ENCODE results near the gene MED9.

MED9 gene

DNA sequence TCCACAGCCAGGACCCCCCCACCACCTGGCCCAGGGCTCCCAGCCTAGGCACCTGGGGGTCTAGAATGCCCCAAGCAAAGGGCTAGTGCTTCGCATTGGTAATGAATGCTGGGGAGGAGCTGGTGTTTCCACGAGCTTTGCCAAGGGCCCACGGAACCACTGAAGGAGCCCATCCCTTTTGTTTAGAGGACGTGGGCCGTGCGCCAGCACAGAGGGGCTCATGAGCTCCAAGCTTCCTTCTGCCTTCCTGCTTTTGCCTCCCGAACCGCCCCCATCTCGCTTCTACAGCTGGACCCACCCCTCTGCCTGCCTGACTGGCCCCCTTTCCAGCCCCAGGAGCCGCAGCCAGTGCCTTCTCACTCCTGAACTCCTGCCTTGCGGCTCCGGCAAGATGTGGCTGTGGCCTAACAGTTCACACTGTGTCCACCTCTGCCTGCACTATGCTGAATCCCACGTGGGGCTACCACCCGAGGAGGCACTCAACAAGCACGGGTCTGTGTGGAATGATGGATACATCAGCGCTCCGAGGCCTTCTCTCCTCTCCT is 51.2 kb downstream of the MED9 start:
- TF ChIP-seq EZH2 (IDR thresholded peaks at IDR 0.05; ENCODE audit: borderline replicate concordance, low read length): no peak
- TF ChIP-seq, protein P1, sequence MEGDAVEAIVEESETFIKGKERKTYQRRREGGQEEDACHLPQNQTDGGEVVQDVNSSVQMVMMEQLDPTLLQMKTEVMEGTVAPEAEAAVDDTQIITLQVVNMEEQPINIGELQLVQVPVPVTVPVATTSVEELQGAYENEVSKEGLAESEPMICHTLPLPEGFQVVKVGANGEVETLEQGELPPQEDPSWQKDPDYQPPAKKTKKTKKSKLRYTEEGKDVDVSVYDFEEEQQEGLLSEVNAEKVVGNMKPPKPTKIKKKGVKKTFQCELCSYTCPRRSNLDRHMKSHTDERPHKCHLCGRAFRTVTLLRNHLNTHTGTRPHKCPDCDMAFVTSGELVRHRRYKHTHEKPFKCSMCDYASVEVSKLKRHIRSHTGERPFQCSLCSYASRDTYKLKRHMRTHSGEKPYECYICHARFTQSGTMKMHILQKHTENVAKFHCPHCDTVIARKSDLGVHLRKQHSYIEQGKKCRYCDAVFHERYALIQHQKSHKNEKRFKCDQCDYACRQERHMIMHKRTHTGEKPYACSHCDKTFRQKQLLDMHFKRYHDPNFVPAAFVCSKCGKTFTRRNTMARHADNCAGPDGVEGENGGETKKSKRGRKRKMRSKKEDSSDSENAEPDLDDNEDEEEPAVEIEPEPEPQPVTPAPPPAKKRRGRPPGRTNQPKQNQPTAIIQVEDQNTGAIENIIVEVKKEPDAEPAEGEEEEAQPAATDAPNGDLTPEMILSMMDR (IDR thresholded peaks at IDR 0.05; ENCODE audit: low read length): no peak
- no peak overlapping the region for H3K9ac ChIP-seq (ENCODE audit: low read length)
- no peak overlapping the region for H2AFZ ChIP-seq (ENCODE audit: low read length)
- H3K4me3 ChIP-seq (ENCODE audit: low read depth, low read length, poor library complexity, severe bottlenecking): no peak overlapping the region
- no peaks in the 10 kb centered on the region for H3F3A ChIP-seq (ENCODE audit: insufficient read depth, low read length)
- no peaks in the 10 kb centered on the region for H3K9me3 ChIP-seq (ENCODE audit: low read length)
- H3K27me3 ChIP-seq (ENCODE audit: insufficient read depth, low read length): peaks cover 1% of the 10 kb centered on the region; the same call in 1 of the 2 replicates
- H3K79me2 ChIP-seq (ENCODE audit: insufficient read depth, low read length): no peaks in the 10 kb centered on the region
- H3K4me1 ChIP-seq (ENCODE audit: insufficient read depth, low read length, severe bottlenecking): no peaks in the 10 kb centered on the region
- no peaks in the 10 kb centered on the region for H3K36me3 ChIP-seq (ENCODE audit: insufficient read depth, low read length)
- no peaks in the 10 kb centered on the region for H3K9me2 ChIP-seq (ENCODE audit: low read depth, low read length)
- no peak overlapping the region for H3K4me2 ChIP-seq (ENCODE audit: low read length)
- H4K20me1 ChIP-seq (ENCODE audit: insufficient read depth, low read length): no peaks in the 10 kb centered on the region
- no peak overlapping the region for H3K27ac ChIP-seq (ENCODE audit: low read depth, low read length, poor library complexity, severe bottlenecking)

DNA sequence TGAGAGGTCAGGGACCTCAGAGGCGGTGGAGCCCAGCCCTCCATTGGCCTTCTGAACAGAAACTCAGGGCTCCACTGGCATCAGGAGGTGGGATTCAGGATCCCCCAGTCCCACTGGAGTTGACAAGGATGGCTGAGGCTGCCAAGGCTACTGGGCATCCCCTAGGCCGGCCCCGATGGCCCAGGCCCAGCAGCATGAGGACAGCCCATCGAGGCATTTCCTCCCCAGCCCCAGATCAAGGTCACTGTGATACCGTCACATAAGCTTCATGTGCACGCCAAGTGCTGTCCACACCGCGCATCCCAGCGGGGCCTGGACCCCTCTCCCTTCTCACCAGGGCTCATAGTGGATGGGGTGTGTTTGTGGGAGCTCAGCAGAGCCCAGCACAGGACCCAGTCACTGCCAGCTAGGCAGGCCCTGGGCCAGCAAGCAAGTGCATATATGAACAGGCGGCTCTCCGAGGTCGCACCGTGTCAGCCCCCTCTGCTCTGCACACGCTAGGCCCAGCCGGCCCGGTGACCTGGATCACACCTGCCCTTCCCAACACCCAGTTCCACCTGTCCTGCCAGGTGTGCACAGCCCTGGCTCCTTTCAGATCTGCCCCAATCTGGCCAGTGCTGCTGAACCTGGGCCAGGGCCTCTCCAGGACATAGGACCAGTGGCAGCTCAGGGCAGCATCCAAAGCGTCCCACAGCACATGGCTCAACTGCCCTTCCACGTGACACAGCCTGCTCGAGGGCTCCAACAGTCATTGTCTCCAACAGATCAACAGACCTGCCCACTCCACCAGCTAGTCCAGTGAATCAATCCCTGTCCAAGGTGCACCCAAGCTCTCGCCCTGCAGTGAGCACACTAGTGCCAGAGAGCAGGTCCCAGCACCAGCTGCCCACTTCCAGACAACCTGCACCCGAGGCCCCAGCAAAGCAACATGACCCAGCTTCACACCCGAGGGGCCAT is 52.2 kb downstream of the MED9 start:
- Histone ChIP-seq H3K27me3 (ENCODE audit: insufficient read depth, low read length) (no peaks in the 10 kb centered on the region; the same call in 1 of the 2 replicates), H4K20me1 (ENCODE audit: insufficient read depth, low read length) (no peaks in the 10 kb centered on the region), H3K4me2 (ENCODE audit: low read length) (no peak overlapping the region), H2AFZ (ENCODE audit: low read length) (no peak overlapping the region), H3K9me3 (ENCODE audit: low read length) (no peaks in the 10 kb centered on the region), H3F3A (ENCODE audit: insufficient read depth, low read length) (no peaks in the 10 kb centered on the region), H3K4me3 (ENCODE audit: low read depth, low read length, poor library complexity, severe bottlenecking) (no peak overlapping the region), H3K27ac (ENCODE audit: low read depth, low read length, poor library complexity, severe bottlenecking) (no peak overlapping the region), H3K9ac (ENCODE audit: low read length) (no peak overlapping the region), H3K9me2 (ENCODE audit: low read depth, low read length) (no peaks in the 10 kb centered on the region), H3K4me1 (ENCODE audit: insufficient read depth, low read length, severe bottlenecking) (no peaks in the 10 kb centered on the region), H3K36me3 (ENCODE audit: insufficient read depth, low read length) (no peaks in the 10 kb centered on the region), H3K79me2 (ENCODE audit: insufficient read depth, low read length) (no peaks in the 10 kb centered on the region)
- TF ChIP-seq, protein P1 (IDR thresholded peaks at IDR 0.05; ENCODE audit: low read length): no peak
- TF ChIP-seq EZH2 (IDR thresholded peaks at IDR 0.05; ENCODE audit: borderline replicate concordance, low read length): no peak

DNA sequence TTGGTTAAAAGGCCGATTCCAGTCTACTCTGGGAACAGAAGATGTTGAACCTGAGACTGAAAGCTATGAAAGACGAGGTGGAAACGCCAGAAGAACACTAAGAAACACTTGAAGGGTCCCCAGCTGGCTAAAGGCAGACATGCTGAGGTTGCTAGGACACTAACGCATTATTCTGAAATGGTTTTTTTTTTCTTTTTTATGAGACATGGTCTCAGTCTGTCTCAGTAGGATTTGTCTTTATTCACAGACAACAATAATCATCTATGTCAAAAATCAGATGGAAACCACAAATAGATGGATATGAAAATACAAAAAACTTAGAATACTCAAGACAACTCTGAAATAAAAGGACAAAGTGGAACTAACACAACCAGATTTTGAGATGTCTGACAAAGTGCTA is 54.4 kb downstream of the MED9 start:
- Histone ChIP-seq H3K4me1 (ENCODE audit: insufficient read depth, low read length, severe bottlenecking) (no peaks in the 10 kb centered on the region), H3K4me3 (ENCODE audit: low read depth, low read length, poor library complexity, severe bottlenecking) (no peak overlapping the region), H3K9me2 (ENCODE audit: low read depth, low read length) (no peaks in the 10 kb centered on the region), H3K27ac (ENCODE audit: low read depth, low read length, poor library complexity, severe bottlenecking) (no peak overlapping the region), H3K36me3 (ENCODE audit: insufficient read depth, low read length) (no peaks in the 10 kb centered on the region), H3K79me2 (ENCODE audit: insufficient read depth, low read length) (no peaks in the 10 kb centered on the region), H3K4me2 (ENCODE audit: low read length) (no peak overlapping the region), H3K9ac (ENCODE audit: low read length) (no peak overlapping the region), H3F3A (ENCODE audit: insufficient read depth, low read length) (no peaks in the 10 kb centered on the region), H2AFZ (ENCODE audit: low read length) (no peak overlapping the region), H4K20me1 (ENCODE audit: insufficient read depth, low read length) (no peaks in the 10 kb centered on the region), H3K27me3 (ENCODE audit: insufficient read depth, low read length) (peaks cover 1% of the 10 kb centered on the region; the same call in 1 of the 2 replicates), H3K9me3 (ENCODE audit: low read length) (no peaks in the 10 kb centered on the region)
- TF ChIP-seq, protein P1 (IDR thresholded peaks at IDR 0.05; ENCODE audit: low read length): no peak
- TF ChIP-seq EZH2 (IDR thresholded peaks at IDR 0.05; ENCODE audit: borderline replicate concordance, low read length): no peak
